Activated T-helper 1 cell treated with anti-CD3 and anti-CD28 coated beads, Interleukin-12 subunit alpha, Interleukin-12 subunit beta, Interleukin-2, Interleukin-4 antibody, amounts not matched to agents 30 ng/mL and 10 ng/mL and 1 ng/mL, durations not matched to agents 14 hours and 24 hours and 36 hours (primary cell): ENCODE results near the gene SMIM5. TPM values are rescaled to one million over a fixed set of nuclear protein-coding genes. Genes with fewer than 3 reads are reported as not detected.

ENCODE experiments used
- DNase-seq: peaks from one replicate; pipeline ENCODE4 v3.0.0; 2021; ENCODE audit warnings: low spot score
- H3K27ac Mint-ChIP-seq: one replicate; pipeline ENCODE4 v1.8.0; 2021; ENCODE audit warnings: mild to moderate bottlenecking, mixed read lengths
- H3K27me3 Mint-ChIP-seq: one replicate; pipeline ENCODE4 v1.8.0; 2022; ENCODE audit warnings: mild to moderate bottlenecking, moderate library complexity, mixed read lengths; ENCODE audit not compliant: insufficient read depth
- H3K36me3 Mint-ChIP-seq: one replicate; pipeline ENCODE4 v1.8.0; 2021; ENCODE audit warnings: low read depth, mixed read lengths
- H3K4me1 Mint-ChIP-seq: one replicate; pipeline ENCODE4 v1.8.0; 2021; ENCODE audit warnings: low read depth, mixed read lengths
- H3K4me3 Mint-ChIP-seq: one replicate; pipeline ENCODE4 v1.8.0; 2021; ENCODE audit warnings: mild to moderate bottlenecking, moderate library complexity, mixed read lengths
- H3K9me3 Mint-ChIP-seq: one replicate; pipeline ENCODE4 v1.8.0; 2021; ENCODE audit warnings: mixed read lengths
- intact Hi-C: fragments of 100-400 bp; cut with micrococcal nuclease; formaldehyde crosslinking; loops from one replicate; pipeline ENCODE4 v1.15.1; 2024
- total RNA-seq: library from RNA; stranded (reverse); gene quantifications from 2 replicates; pipeline ENCODE4 v1.2.3, GENCODE V29; 2022

Gene SMIM5
- total RNA-seq, 1 donor from 2014 or later = not detected

GRCh38 chr17:75658237-75658636 is 25.0 kb downstream of the SMIM5 start:
- DNase-seq = no peak
- Mint-ChIP-seq H3K4me3 (no peak overlapping the region), H3K9me3 (no peaks in the 10 kb centered on the region), H3K27me3 (no peaks in the 10 kb centered on the region), H3K4me1 (no peaks in the 10 kb centered on the region), H3K27ac (no peak overlapping the region), H3K36me3 (peaks cover 11% of the 10 kb centered on the region)
- intact Hi-C loops = no loop called here

- H3K4me1 Mint-ChIP-seq = no peaks in the 10 kb centered on the region
- H3K27ac Mint-ChIP-seq = no peak overlapping the region
These were observed 28.3 kb downstream of the SMIM5 start for GRCh38 chr17:75661531-75661930.

GRCh38 chr17:75662511-75662910 is 29.3 kb downstream of the SMIM5 start:
- no peak for DNase-seq
- intact Hi-C loops = no loop called here
- H3K27me3 Mint-ChIP-seq = no peaks in the 10 kb centered on the region
- no peak overlapping the region for H3K27ac Mint-ChIP-seq
- no peak overlapping the region for H3K4me3 Mint-ChIP-seq
- H3K9me3 Mint-ChIP-seq = no peaks in the 10 kb centered on the region
- no peaks in the 10 kb centered on the region for H3K4me1 Mint-ChIP-seq
- peaks cover 11% of the 10 kb centered on the region for H3K36me3 Mint-ChIP-seq

More at GRCh38 chr17:75661531-75661930, 28.3 kb downstream of the SMIM5 start:
- H3K9me3 Mint-ChIP-seq = no peaks in the 10 kb centered on the region
- no peak for DNase-seq
- H3K36me3 Mint-ChIP-seq = peaks cover 16% of the 10 kb centered on the region
- intact Hi-C loops = no loop called here
- H3K4me3 Mint-ChIP-seq = no peak overlapping the region
- H3K27me3 Mint-ChIP-seq = no peaks in the 10 kb centered on the region

GRCh38 chr17:75664099-75664549 is 30.9 kb downstream of the SMIM5 start:
- no peak overlapping the region for H3K27ac Mint-ChIP-seq
- H3K4me3 Mint-ChIP-seq = no peak overlapping the region
- no peak for DNase-seq
- no peaks in the 10 kb centered on the region for H3K27me3 Mint-ChIP-seq
- intact Hi-C loops = no loop called here
- H3K36me3 Mint-ChIP-seq = peaks cover 19% of the 10 kb centered on the region
- no peaks in the 10 kb centered on the region for H3K9me3 Mint-ChIP-seq
- H3K4me1 Mint-ChIP-seq = peaks cover 11% of the 10 kb centered on the region

GRCh38 chr17:75665981-75666380 is 32.7 kb downstream of the SMIM5 start:
- no peak for DNase-seq
- intact Hi-C loops = loop anchor here (2.0 kb wide), 2 partner anchors 189 to 377 kb away; partner anchors contain the start of genes SLC25A19 and WBP2
- Mint-ChIP-seq H3K4me1 (peaks cover 11% of the 10 kb centered on the region), H3K27me3 (no peaks in the 10 kb centered on the region), H3K9me3 (no peaks in the 10 kb centered on the region), H3K36me3 (peaks cover 26% of the 10 kb centered on the region), H3K4me3 (peak overlapping the region; percentile 79), H3K27ac (peak overlapping the region; percentile 71)

- H3K27me3 Mint-ChIP-seq = no peaks in the 10 kb centered on the region
- H3K4me3 Mint-ChIP-seq = peak within 1 kb of the TSS; percentile 79
- intact Hi-C loops = loop anchor here (1.0 to 2.0 kb wide), 6 partner anchors 24 to 378 kb away; partner anchors contain the start of genes ACOX1, SLC25A19, TEN1 and WBP2
- DNase-seq = peak; percentile 98
- peaks cover 28% of the 10 kb centered on the region for H3K36me3 Mint-ChIP-seq
- peaks cover 11% of the 10 kb centered on the region for H3K4me1 Mint-ChIP-seq
- peak within 1 kb of the TSS; percentile 71 for H3K27ac Mint-ChIP-seq
- no peaks in the 10 kb centered on the region for H3K9me3 Mint-ChIP-seq
These were observed 33.9 kb downstream of the SMIM5 start, which contains the start of the genes RECQL5 and SAP30BP for GRCh38 chr17:75666959-75667790. RECQL5 (minus strand) TSS chr17:75667154; CDS start chr17:75666557, 597 bp downstream. SAP30BP (plus strand) TSS chr17:75667338; CDS start chr17:75667373, 35 bp downstream.

- Mint-ChIP-seq H3K4me1 (peaks cover 11% of the 10 kb centered on the region), H3K27ac (no peak overlapping the region), H3K27me3 (no peaks in the 10 kb centered on the region), H3K4me3 (no peak overlapping the region), H3K9me3 (no peaks in the 10 kb centered on the region), H3K36me3 (peaks cover 24% of the 10 kb centered on the region)
- intact Hi-C loops = loop anchor here (1.0 to 2.0 kb wide), 6 partner anchors 23 to 379 kb away; partner anchors contain the start of genes ACOX1, SLC25A19, TEN1 and WBP2
- no peak for DNase-seq
These were observed 34.6 kb downstream of the SMIM5 start for GRCh38 chr17:75667825-75668224.

GRCh38 chr17:75668489-75668888 is 35.3 kb downstream of the SMIM5 start:
- no peak for DNase-seq
- Mint-ChIP-seq H3K27ac (peak overlapping the region; percentile 40), H3K9me3 (no peaks in the 10 kb centered on the region), H3K4me3 (no peak overlapping the region), H3K4me1 (peaks cover 11% of the 10 kb centered on the region), H3K27me3 (no peaks in the 10 kb centered on the region), H3K36me3 (peaks cover 28% of the 10 kb centered on the region)
- intact Hi-C loops = no loop called here

GRCh38 chr17:75670868-75671267 is 37.6 kb downstream of the SMIM5 start:
- Mint-ChIP-seq H3K36me3 (peaks cover 25% of the 10 kb centered on the region), H3K9me3 (no peaks in the 10 kb centered on the region), H3K27me3 (no peaks in the 10 kb centered on the region), H3K4me3 (no peak overlapping the region), H3K4me1 (peaks cover 11% of the 10 kb centered on the region), H3K27ac (no peak overlapping the region)
- intact Hi-C loops = loop anchor here (10.0 kb wide), 1 partner anchor 406 kb away; the partner anchor contains the start of genes GGA3 and MRPS7
- no peak for DNase-seq

- DNase-seq = no peak
- Mint-ChIP-seq H3K4me1 (peaks cover 11% of the 10 kb centered on the region), H3K27ac (no peak overlapping the region), H3K27me3 (no peaks in the 10 kb centered on the region), H3K4me3 (no peak overlapping the region), H3K9me3 (no peaks in the 10 kb centered on the region), H3K36me3 (peaks cover 27% of the 10 kb centered on the region)
- intact Hi-C loops = loop anchor here (10.0 kb wide), 1 partner anchor 407 kb away; the partner anchor contains the start of genes GGA3 and MRPS7
These were observed 38.8 kb downstream of the SMIM5 start for GRCh38 chr17:75672011-75672410.

GRCh38 chr17:75673487-75673886 is 40.3 kb downstream of the SMIM5 start:
- Mint-ChIP-seq H3K4me3 (no peak overlapping the region), H3K36me3 (peaks cover 24% of the 10 kb centered on the region), H3K9me3 (no peaks in the 10 kb centered on the region), H3K4me1 (peaks cover 6% of the 10 kb centered on the region), H3K27me3 (no peaks in the 10 kb centered on the region), H3K27ac (no peak overlapping the region)
- intact Hi-C loops = loop anchor here (10.0 kb wide), 1 partner anchor 409 kb away; the partner anchor contains the start of genes GGA3 and MRPS7
- DNase-seq = no peak

GRCh38 chr17:75676461-75676860 is 43.2 kb downstream of the SMIM5 start:
- intact Hi-C loops = loop anchor here (10.0 kb wide), 1 partner anchor 412 kb away; the partner anchor contains the start of genes GGA3 and MRPS7
- Mint-ChIP-seq H3K27ac (no peak overlapping the region), H3K4me3 (no peak overlapping the region), H3K9me3 (no peaks in the 10 kb centered on the region), H3K27me3 (no peaks in the 10 kb centered on the region), H3K4me1 (peaks cover 6% of the 10 kb centered on the region), H3K36me3 (peaks cover 14% of the 10 kb centered on the region)
- DNase-seq = no peak
